D721Med (cell line): ENCODE results near the gene ARHGAP8.

Source experiments
- DNase-seq: peaks from one replicate; pipeline ENCODE4 v3.0.0; 2011; ENCODE audit warnings: low spot score; ENCODE audit not compliant: insufficient read length
- FAIRE-seq: peaks from 2 replicates; lab custom pipeline; 2011; peaks lifted over from hg19 to GRCh38; lab: Jason Lieb, UNC
- TF ChIP-seq, protein P1 (sequence below): IDR thresholded peaks from 2 replicates; pipeline ENCODE4 v1.5.1; 2012; ENCODE audit warnings: mild to moderate bottlenecking, control low read depth; ENCODE audit not compliant: insufficient read depth; ENCODE audit errors: missing control alignments

ARHGAP8 gene

DNA sequence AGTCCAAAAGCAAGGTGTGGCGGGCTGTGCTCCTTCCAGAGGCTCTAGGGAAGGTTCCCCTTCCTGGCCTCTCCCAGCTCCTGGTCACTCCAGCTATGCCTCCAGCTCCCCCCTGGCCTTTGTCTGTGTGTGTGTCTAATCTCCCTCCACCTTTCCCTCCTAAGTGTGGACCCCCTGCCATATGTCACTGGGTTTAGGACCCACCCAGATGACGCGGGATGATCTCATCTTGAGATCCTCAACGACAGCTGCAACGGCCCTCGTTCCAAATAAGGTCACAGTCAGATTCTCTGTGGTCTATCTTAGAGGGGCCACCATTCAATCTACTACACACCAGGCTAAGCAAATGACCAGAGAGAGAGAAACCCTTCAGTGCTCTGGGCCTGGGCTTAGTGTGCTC is 107.9 kb downstream of the ARHGAP8 start:
- no peak for FAIRE-seq
- TF ChIP-seq, protein P1, sequence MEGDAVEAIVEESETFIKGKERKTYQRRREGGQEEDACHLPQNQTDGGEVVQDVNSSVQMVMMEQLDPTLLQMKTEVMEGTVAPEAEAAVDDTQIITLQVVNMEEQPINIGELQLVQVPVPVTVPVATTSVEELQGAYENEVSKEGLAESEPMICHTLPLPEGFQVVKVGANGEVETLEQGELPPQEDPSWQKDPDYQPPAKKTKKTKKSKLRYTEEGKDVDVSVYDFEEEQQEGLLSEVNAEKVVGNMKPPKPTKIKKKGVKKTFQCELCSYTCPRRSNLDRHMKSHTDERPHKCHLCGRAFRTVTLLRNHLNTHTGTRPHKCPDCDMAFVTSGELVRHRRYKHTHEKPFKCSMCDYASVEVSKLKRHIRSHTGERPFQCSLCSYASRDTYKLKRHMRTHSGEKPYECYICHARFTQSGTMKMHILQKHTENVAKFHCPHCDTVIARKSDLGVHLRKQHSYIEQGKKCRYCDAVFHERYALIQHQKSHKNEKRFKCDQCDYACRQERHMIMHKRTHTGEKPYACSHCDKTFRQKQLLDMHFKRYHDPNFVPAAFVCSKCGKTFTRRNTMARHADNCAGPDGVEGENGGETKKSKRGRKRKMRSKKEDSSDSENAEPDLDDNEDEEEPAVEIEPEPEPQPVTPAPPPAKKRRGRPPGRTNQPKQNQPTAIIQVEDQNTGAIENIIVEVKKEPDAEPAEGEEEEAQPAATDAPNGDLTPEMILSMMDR: no peak
- no peak for DNase-seq

DNA sequence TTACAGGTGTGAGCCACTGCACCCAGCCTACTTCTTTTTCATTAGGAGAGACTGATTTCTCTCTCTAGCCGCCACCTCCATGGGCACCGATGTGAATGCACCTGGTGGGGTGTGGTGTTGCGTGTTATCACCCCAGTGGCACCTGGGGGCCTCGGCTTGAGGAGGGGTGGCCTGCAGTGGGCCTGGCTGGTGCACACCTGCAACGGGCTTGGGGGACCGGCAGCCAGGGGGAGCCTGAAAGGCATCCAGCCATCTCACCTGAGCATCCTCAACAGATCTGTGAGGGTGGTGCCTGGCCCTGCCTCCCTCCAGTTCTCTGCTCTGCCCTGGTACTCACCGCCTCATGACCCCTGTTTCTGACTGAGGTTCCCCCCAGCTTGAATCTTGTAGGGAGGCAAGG is 108.9 kb downstream of the ARHGAP8 start:
- TF ChIP-seq, protein P1: no peak
- no peak for FAIRE-seq
- DNase-seq: no peak

DNA sequence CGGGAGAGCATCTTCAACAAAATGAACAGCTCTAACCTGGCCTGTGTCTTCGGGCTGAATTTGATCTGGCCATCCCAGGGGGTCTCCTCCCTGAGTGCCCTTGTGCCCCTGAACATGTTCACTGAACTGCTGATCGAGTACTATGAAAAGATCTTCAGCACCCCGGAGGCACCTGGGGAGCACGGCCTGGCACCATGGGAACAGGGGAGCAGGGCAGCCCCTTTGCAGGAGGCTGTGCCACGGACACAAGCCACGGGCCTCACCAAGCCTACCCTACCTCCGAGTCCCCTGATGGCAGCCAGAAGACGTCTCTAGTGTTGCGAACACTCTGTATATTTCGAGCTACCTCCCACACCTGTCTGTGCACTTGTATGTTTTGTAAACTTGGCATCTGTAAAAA is 109.9 kb downstream of the ARHGAP8 start:
- TF ChIP-seq, protein P1: no peak
- DNase-seq (no peak), FAIRE-seq (no peak)

DNA sequence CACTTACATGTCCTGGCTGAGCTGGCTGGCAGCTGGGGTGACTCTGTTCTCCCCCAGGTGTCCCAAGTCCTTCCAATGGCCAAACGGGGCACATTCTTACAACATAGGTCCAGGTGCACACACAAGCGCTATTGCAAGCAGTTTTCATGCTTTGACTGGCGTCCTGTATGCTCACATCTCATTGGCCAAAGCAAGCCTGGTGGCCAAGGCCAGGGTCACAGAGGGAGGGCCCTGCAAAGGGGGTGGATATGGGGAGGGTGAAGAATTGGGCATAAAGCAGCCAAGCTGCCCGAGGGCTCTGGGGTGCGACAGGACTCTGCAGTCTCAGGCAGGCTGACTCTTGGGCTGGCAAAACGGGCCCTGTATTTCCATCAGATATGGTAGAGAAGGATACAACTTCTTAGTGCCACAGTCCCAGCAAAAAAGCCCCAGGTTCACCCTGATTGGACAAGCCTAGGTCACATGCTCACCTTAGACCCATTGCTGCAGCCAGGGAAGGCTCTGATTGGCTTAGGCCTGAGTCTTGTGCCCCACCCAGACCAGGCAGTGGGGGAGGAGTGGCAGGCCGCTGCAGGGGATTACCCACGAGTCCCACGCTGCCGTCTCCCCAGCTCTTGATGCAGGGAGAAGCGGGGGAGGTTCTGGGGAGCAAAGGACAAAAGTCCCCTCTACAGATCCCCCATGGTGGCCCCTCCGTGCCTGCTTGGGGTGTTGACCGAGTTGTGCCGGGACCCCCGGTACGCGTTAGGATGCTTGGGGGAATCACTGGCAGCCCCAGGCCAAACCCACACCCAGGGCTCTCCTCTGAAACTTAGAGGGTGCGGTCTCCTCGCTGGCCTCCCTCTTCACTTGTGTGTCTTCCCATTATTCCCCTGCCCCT is 110.8 kb downstream of the ARHGAP8 start:
- TF ChIP-seq, protein P1: no peak
- FAIRE-seq: no peak
- DNase-seq: no peak

DNA sequence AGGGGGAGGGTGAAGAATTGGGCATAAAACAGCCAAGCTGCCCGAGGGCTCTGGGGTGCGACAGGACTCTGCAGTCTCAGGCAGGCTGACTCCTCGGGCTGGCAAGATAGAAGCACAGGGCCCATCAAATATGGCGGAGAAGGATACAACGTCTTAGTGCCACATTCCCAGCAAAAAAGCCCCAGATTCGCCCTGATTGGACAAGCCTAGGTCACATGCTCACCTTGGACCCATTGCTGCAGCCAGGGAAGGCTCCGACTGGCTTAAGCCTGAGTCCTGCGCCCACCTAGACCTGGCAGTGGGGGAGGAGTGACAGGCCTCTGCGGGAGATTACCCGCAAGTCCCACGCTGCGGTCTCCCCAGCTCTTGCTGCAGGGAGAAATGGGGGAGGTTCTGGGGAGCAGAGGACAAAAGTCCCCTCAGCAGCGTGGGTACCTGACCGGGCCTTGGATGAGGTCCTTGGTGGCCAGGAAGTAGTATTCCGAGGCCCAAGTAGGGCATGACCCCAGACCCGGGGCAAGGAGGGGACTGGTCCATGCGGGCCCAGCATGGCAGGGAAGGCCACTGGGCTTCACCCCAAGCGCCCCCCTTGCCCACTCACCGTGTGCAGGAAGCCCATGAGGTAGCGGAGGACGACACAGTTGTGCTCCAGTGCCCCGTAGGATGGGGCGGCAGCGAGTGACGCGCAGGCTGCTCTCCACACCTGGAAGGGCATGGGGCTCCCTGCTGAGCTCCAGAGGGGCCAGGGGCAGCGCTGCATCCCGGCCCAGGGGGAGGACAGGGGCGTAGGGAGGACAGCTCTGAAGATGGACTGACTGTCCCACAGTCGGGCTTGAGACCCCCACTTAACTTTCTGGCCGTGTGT is 113.0 kb downstream of the ARHGAP8 start:
- no peak for DNase-seq
- FAIRE-seq: no peak
- TF ChIP-seq, protein P1: no peak

DNA sequence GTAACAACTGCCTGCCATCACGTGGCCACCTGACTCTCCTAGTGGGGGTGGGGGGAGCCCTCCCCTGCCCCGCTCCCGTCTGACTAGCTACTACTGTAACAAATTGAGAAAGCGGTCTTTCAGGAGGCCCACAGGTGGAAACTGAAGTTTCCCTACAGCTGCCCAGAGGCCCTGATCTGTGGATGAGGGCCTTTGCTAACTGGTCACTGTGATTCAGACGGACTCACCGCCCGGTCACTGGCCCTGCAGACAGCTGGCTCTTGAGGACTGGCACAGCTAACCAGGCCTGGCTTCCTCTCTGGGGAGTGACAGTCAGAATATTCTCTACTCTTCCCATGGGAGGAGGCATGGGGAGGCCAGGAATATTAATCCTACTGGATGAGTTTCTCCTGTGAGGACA is 116.8 kb downstream of the ARHGAP8 start:
- TF ChIP-seq, protein P1: no peak
- DNase-seq: no peak
- no peak for FAIRE-seq
